ENCODE data around the gene EVL. TPM values are rescaled to one million over a fixed set of nuclear protein-coding genes. Genes with fewer than 3 reads are reported as not detected.

EVL gene
- total RNA-seq, 2 experiments from 2014 or later: 206 to 298 TPM

GRCh38 chr14:100078997-100079725 is 13.9 kb downstream of the EVL start:
- BruUV-seq (replicated peaks): no TSS peak
- ChIA-PET CTCF (ENCODE audit: unreplicated experiment) (no interaction called here), POLR2A (interaction anchor here (0.9 to 1.6 kb wide), 2 partner anchors 8 to 13 kb away, joined by 3 read pairs; no protein-coding TSS in a partner anchor)
- no peak for DNase-seq (ENCODE audit: low spot score)
- peaks cover 67% of the 10 kb centered on the region for H3K36me3 ChIP-seq (ENCODE audit: insufficient read depth, low read length)
- no peaks in the 10 kb centered on the region for H3K9me3 ChIP-seq (ENCODE audit: low read length)
- no peak overlapping the region for H3K4me2 ChIP-seq (ENCODE audit: low read length)
- H2AFZ ChIP-seq (ENCODE audit: low read length): no peak overlapping the region
- TF ChIP-seq EZH2phosphoT487 (IDR thresholded peaks at IDR 0.05; ENCODE audit: borderline replicate concordance, low read depth, low read length): no peak
- TF ChIP-seq CTCF (conservative IDR thresholded peaks at IDR 0.05; ENCODE audit: low read length): no peak
- peaks cover 41% of the 10 kb centered on the region for H3K79me2 ChIP-seq (ENCODE audit: insufficient read depth, low read depth, low read length)
- 0 out of 2 replicates have a peak, but pooled peaks cover 8% of the 10 kb centered on the region for H4K20me1 ChIP-seq (ENCODE audit: insufficient read depth, low read length)
- no peak overlapping the region for H3K27ac ChIP-seq (ENCODE audit: low read depth, low read length, poor library complexity, severe bottlenecking)
- no peaks in the 10 kb centered on the region for H3K4me1 ChIP-seq (ENCODE audit: insufficient read depth, low read length, poor library complexity, severe bottlenecking)
- H3K9me2 ChIP-seq (ENCODE audit: insufficient read depth, low read length): no peaks in the 10 kb centered on the region
- intact Hi-C loops (cut with micrococcal nuclease; ENCODE audit: unreplicated experiment): no loop called here
- no peak overlapping the region for H3K4me3 ChIP-seq (ENCODE audit: low read depth, low read length, poor library complexity, severe bottlenecking)

GRCh38 chr14:100079726-100080005 is 14.4 kb downstream of the EVL start:
- Histone ChIP-seq H3K9me3 (ENCODE audit: low read length) (no peaks in the 10 kb centered on the region), H3K27ac (ENCODE audit: low read depth, low read length, poor library complexity, severe bottlenecking) (no peak overlapping the region), H3K4me3 (ENCODE audit: low read depth, low read length, poor library complexity, severe bottlenecking) (no peak overlapping the region), H3K4me2 (ENCODE audit: low read length) (no peak overlapping the region), H4K20me1 (ENCODE audit: insufficient read depth, low read length) (0 out of 2 replicates have a peak, but pooled peaks cover 5% of the 10 kb centered on the region), H3K79me2 (ENCODE audit: insufficient read depth, low read depth, low read length) (peaks cover 35% of the 10 kb centered on the region), H3K36me3 (ENCODE audit: insufficient read depth, low read length) (peaks cover 67% of the 10 kb centered on the region), H2AFZ (ENCODE audit: low read length) (no peak overlapping the region), H3K9me2 (ENCODE audit: insufficient read depth, low read length) (no peaks in the 10 kb centered on the region), H3K4me1 (ENCODE audit: insufficient read depth, low read length, poor library complexity, severe bottlenecking) (no peaks in the 10 kb centered on the region)
- ChIA-PET CTCF (ENCODE audit: unreplicated experiment) (no interaction called here), POLR2A (interaction anchor here (1.6 kb wide), 1 partner anchor 8 kb away, joined by 3 read pairs; no protein-coding TSS in a partner anchor)
- TF ChIP-seq EZH2phosphoT487 (IDR thresholded peaks at IDR 0.05; ENCODE audit: borderline replicate concordance, low read depth, low read length): no peak
- no peak for TF ChIP-seq CTCF (conservative IDR thresholded peaks at IDR 0.05; ENCODE audit: low read length)
- intact Hi-C loops (cut with micrococcal nuclease; ENCODE audit: unreplicated experiment): no loop called here
- no TSS peak for BruUV-seq (replicated peaks)
- no peak for DNase-seq (ENCODE audit: low spot score)

- peaks cover 30% of the 10 kb centered on the region for H3K79me2 ChIP-seq (ENCODE audit: insufficient read depth, low read depth, low read length)
- no peaks in the 10 kb centered on the region for H3K4me1 ChIP-seq (ENCODE audit: insufficient read depth, low read length, poor library complexity, severe bottlenecking)
- intact Hi-C loops (cut with micrococcal nuclease; ENCODE audit: unreplicated experiment): no loop called here
- no peak for DNase-seq (ENCODE audit: low spot score)
- BruUV-seq (replicated peaks): no TSS peak
- ChIA-PET POLR2A (interaction anchor here (1.3 to 1.6 kb wide), 2 partner anchors 9 to 11 kb away, joined by 3 to 6 read pairs; no protein-coding TSS in a partner anchor), CTCF (ENCODE audit: unreplicated experiment) (no interaction called here)
- H3K4me3 ChIP-seq (ENCODE audit: low read depth, low read length, poor library complexity, severe bottlenecking): no peak overlapping the region
- H3K36me3 ChIP-seq (ENCODE audit: insufficient read depth, low read length): peaks cover 67% of the 10 kb centered on the region
- no peak overlapping the region for H3K4me2 ChIP-seq (ENCODE audit: low read length)
- H3K9me2 ChIP-seq (ENCODE audit: insufficient read depth, low read length): no peaks in the 10 kb centered on the region
- TF ChIP-seq EZH2phosphoT487 (IDR thresholded peaks at IDR 0.05; ENCODE audit: borderline replicate concordance, low read depth, low read length) (no peak), CTCF (conservative IDR thresholded peaks at IDR 0.05; ENCODE audit: low read length) (no peak)
- H4K20me1 ChIP-seq (ENCODE audit: insufficient read depth, low read length): 0 out of 2 replicates have a peak, but pooled peaks cover 5% of the 10 kb centered on the region
- H3K27ac ChIP-seq (ENCODE audit: low read depth, low read length, poor library complexity, severe bottlenecking): no peak overlapping the region
- no peak overlapping the region for H2AFZ ChIP-seq (ENCODE audit: low read length)
- H3K9me3 ChIP-seq (ENCODE audit: low read length): no peaks in the 10 kb centered on the region
Observed at GRCh38 chr14:100080206-100080605, 15.0 kb downstream of the EVL start.
